Liver (tissue), 3 donors: ENCODE data around the gene LILRA2.

ENCODE experiments used
- EGR1 ChIP-seq, 2 donors: IDR thresholded peaks; 2 replicates each; pipeline ENCODE4 v1.6.1; 2016 to 2018; ENCODE audit warnings: antibody characterized with exemption in 2 of 2, low read depth in 2 of 2
- FOXA1 ChIP-seq: IDR thresholded peaks from 2 replicates; pipeline ENCODE4 v1.6.1; 2016; ENCODE audit warnings: antibody characterized with exemption
- GABPA ChIP-seq, 2 donors: IDR thresholded peaks in 1 of 2; conservative IDR thresholded peaks in 1 of 2; 2 replicates each; pipeline ENCODE4 v1.6.1; 2016; ENCODE audit warnings: antibody characterized with exemption in 2 of 2, mild to moderate bottlenecking in 1 of 2, moderate library complexity in 1 of 2
- HNF4A ChIP-seq, 2 donors: conservative IDR thresholded peaks; 2 replicates each; pipeline ENCODE4 v1.6.1; 2016; ENCODE audit warnings: antibody characterized with exemption in 2 of 2, mild to moderate bottlenecking in 2 of 2
- JUND ChIP-seq, 2 donors: IDR thresholded peaks; 2 replicates each; pipeline ENCODE4 v1.6.1; 2016; ENCODE audit warnings: antibody characterized with exemption in 2 of 2
- NR2F2 ChIP-seq: IDR thresholded peaks from 2 replicates; pipeline ENCODE4 v1.6.1; 2016; ENCODE audit warnings: antibody characterized with exemption
- RAD21 ChIP-seq, 2 donors: IDR thresholded peaks; 2 replicates each; pipeline ENCODE4 v1.6.1; 2016; ENCODE audit warnings: antibody characterized with exemption in 2 of 2, mild to moderate bottlenecking in 2 of 2
- SP1 ChIP-seq: IDR thresholded peaks from 2 replicates; pipeline ENCODE4 v1.6.1; 2018; ENCODE audit warnings: antibody characterized with exemption, mild to moderate bottlenecking
- TAF1 ChIP-seq: conservative IDR thresholded peaks from 2 replicates; pipeline ENCODE4 v1.6.1; 2016; ENCODE audit warnings: antibody characterized with exemption, mild to moderate bottlenecking
- YY1 ChIP-seq: IDR thresholded peaks from 2 replicates; pipeline ENCODE4 v1.6.1; 2016; ENCODE audit warnings: antibody characterized with exemption, mild to moderate bottlenecking
- TF ChIP-seq, protein P1 (sequence below): fragments of 150-350 bp; IDR thresholded peaks from 2 replicates; pipeline ENCODE4 v1.5.1; 2017; ENCODE audit warnings: improper control_type of control experiment, low read depth, low read length; ENCODE audit not compliant: missing input control
- TF ChIP-seq, protein P2 (sequence below): IDR thresholded peaks from 2 replicates; pipeline ENCODE4 v1.6.1; 2016; ENCODE audit warnings: antibody characterized with exemption, mild to moderate bottlenecking
- TF ChIP-seq, protein P3 (sequence below): IDR thresholded peaks from 2 replicates; pipeline ENCODE4 v1.6.1; 2016; ENCODE audit warnings: antibody characterized with exemption
- donor health status: healthy.
- donor health status: healthy.

DNA sequence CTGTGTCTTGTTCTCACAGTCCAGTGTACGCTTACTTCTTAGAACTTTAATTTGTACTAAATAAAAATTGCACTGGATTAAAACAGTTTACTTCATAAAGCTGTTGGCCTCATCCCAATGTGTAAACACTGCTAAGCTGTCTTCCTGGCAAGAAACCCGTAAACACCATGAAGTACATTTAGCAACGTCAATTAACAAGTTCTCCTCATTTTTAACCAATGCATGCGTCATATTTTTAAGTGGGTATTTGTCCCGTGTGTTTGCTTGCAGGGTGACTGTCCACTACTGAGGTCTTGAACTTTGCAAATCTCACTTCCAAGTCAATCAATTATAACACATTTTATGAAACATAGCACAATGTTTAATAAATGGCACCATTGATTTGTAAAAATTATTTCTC lies 42.7 kb upstream of the LILRA2 start:
- TF ChIP-seq, protein P1, sequence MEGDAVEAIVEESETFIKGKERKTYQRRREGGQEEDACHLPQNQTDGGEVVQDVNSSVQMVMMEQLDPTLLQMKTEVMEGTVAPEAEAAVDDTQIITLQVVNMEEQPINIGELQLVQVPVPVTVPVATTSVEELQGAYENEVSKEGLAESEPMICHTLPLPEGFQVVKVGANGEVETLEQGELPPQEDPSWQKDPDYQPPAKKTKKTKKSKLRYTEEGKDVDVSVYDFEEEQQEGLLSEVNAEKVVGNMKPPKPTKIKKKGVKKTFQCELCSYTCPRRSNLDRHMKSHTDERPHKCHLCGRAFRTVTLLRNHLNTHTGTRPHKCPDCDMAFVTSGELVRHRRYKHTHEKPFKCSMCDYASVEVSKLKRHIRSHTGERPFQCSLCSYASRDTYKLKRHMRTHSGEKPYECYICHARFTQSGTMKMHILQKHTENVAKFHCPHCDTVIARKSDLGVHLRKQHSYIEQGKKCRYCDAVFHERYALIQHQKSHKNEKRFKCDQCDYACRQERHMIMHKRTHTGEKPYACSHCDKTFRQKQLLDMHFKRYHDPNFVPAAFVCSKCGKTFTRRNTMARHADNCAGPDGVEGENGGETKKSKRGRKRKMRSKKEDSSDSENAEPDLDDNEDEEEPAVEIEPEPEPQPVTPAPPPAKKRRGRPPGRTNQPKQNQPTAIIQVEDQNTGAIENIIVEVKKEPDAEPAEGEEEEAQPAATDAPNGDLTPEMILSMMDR = no peak
- TF ChIP-seq YY1 (no peak), RAD21 (IDR thresholded peaks at IDR 0.05) (no peak), TAF1 (no peak), FOXA1 (no peak), EGR1 (IDR thresholded peaks at IDR 0.05; ENCODE audit: low read depth in 2 of 2) (no peak), SP1 (no peak), HNF4A (conservative IDR thresholded peaks at IDR 0.05) (no peak), JUND (IDR thresholded peaks at IDR 0.05) (no peak), NR2F2 (no peak), GABPA (IDR thresholded peaks at IDR 0.05 in 1 of 2, conservative IDR thresholded peaks at IDR 0.05 in 1 of 2) (no peak)
- TF ChIP-seq, protein P2, sequence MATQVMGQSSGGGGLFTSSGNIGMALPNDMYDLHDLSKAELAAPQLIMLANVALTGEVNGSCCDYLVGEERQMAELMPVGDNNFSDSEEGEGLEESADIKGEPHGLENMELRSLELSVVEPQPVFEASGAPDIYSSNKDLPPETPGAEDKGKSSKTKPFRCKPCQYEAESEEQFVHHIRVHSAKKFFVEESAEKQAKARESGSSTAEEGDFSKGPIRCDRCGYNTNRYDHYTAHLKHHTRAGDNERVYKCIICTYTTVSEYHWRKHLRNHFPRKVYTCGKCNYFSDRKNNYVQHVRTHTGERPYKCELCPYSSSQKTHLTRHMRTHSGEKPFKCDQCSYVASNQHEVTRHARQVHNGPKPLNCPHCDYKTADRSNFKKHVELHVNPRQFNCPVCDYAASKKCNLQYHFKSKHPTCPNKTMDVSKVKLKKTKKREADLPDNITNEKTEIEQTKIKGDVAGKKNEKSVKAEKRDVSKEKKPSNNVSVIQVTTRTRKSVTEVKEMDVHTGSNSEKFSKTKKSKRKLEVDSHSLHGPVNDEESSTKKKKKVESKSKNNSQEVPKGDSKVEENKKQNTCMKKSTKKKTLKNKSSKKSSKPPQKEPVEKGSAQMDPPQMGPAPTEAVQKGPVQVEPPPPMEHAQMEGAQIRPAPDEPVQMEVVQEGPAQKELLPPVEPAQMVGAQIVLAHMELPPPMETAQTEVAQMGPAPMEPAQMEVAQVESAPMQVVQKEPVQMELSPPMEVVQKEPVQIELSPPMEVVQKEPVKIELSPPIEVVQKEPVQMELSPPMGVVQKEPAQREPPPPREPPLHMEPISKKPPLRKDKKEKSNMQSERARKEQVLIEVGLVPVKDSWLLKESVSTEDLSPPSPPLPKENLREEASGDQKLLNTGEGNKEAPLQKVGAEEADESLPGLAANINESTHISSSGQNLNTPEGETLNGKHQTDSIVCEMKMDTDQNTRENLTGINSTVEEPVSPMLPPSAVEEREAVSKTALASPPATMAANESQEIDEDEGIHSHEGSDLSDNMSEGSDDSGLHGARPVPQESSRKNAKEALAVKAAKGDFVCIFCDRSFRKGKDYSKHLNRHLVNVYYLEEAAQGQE = no peak
- TF ChIP-seq, protein P3, sequence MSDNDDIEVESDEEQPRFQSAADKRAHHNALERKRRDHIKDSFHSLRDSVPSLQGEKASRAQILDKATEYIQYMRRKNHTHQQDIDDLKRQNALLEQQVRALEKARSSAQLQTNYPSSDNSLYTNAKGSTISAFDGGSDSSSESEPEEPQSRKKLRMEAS = no peak
